ENCODE data around the gene CREBBP.

DNA sequence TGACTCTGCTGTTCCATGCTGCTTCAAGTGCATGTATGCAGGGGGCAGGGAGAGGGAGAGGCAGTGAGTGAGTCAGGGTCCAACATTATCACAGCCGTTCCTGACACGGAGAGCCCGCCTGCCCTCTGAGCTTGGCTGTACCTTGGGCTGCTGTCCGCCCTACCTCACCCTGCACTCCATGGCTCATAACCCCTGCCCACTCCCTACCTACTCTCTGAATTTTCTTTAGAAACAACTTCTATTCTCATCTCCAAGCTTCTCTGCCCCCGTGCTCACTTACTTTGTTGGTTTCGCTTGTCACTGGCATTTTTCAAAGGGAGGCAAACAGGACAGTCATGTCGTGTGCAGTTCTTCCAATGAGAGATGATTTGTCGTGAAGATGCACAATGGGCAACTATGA is 88.8 kb downstream of the CREBBP start:
- no peak for TF ChIP-seq POLR2A (IDR thresholded peaks at IDR 0.05; ENCODE audit: low read depth, low read length)
- TF ChIP-seq EZH2 (IDR thresholded peaks at IDR 0.05; ENCODE audit: borderline replicate concordance, low read depth, low read length, severe bottlenecking), result no peak
- no peak for TF ChIP-seq JUN (IDR thresholded peaks at IDR 0.05; ENCODE audit: borderline replicate concordance, insufficient read depth, insufficient read length, low read depth)

Measured in endothelial cell of umbilical vein (primary cell).